Panc1 (cell line): ENCODE data around the gene PLBD2. TPM values are rescaled to one million over a fixed set of nuclear protein-coding genes. Genes with fewer than 3 reads are reported as not detected.

Experiments used
- ATAC-seq: fragments of 200-7000 bp; cut with Tn5 transposase; 2 replicates; pipeline ENCODE4 v1.9.1; 2020; ENCODE audit warnings: mild to moderate bottlenecking, moderate library complexity
- BruUV-seq: library from RNA; stranded (reverse); fragments of 400-500 nt; replicated peaks from 2 replicates; lab custom pipeline; 2021; lab: Mats Ljungman, UMichigan
- CTCF ChIA-PET: fragments of 300-600 bp; sonication (Branson Sonifier 250); formaldehyde crosslinking; loops from one replicate; lab custom pipeline; 2022; ENCODE audit warnings: antibody characterized with exemption; lab: Charles Lee
- POLR2A ChIA-PET: fragments of 300-600 bp; sonication (Branson Sonifier 250); formaldehyde crosslinking; loops from one replicate; lab custom pipeline; 2022; ENCODE audit warnings: antibody characterized with exemption; lab: Charles Lee
- DNase-seq: peaks from one replicate; pipeline ENCODE4 v3.0.0-alpha.2; 2010; ENCODE audit warnings: low read depth, low spot score
- H3K27ac ChIP-seq: 2 replicates; pipeline ENCODE4 v1.5.1; 2011; ENCODE audit warnings: mild to moderate bottlenecking, low read length, inconsistent platforms
- H3K27me3 ChIP-seq: fragments of 200-500 bp; sonication (Bioruptor generic); 2 replicates; pipeline ENCODE4 v1.6.0; 2014; ENCODE audit warnings: low read length, inconsistent platforms; ENCODE audit not compliant: control insufficient read depth, insufficient read depth
- H3K36me3 ChIP-seq: fragments of 200-500 bp; sonication (Bioruptor generic); 2 replicates; pipeline ENCODE4 v1.5.1; 2014; ENCODE audit warnings: inconsistent platforms, mild to moderate bottlenecking, low read length, moderate library complexity; ENCODE audit not compliant: control insufficient read depth, insufficient read depth
- H3K4me1 ChIP-seq: 2 replicates; pipeline ENCODE4 v1.5.1; 2011; ENCODE audit warnings: inconsistent platforms, mild to moderate bottlenecking, low read length, moderate library complexity; ENCODE audit not compliant: control insufficient read depth, insufficient read depth
- H3K4me3 ChIP-seq, 2 experiments: 2 replicates each; pipeline ENCODE4 v1.5.1; 2011 to 2012; ENCODE audit warnings: low read depth in 2 of 2, low read length in 2 of 2, mild to moderate bottlenecking in 2 of 2, inconsistent platforms in 1 of 2, moderate library complexity in 1 of 2
- H3K9me3 ChIP-seq: fragments of 200-500 bp; sonication (Bioruptor generic); 2 replicates; pipeline ENCODE4 v1.5.1; 2014; ENCODE audit warnings: low read depth, mild to moderate bottlenecking, inconsistent platforms, low read length, moderate library complexity; ENCODE audit not compliant: control insufficient read depth, insufficient read depth
- SIN3A ChIP-seq: IDR thresholded peaks from 2 replicates; pipeline ENCODE4 v1.6.1; 2012; ENCODE audit warnings: low read depth, mild to moderate bottlenecking, low read length, moderate library complexity, borderline replicate concordance; ENCODE audit not compliant: insufficient read depth
- TCF7L2 ChIP-seq: IDR thresholded peaks from 2 replicates; pipeline ENCODE4 v1.6.1; 2011; ENCODE audit warnings: mild to moderate bottlenecking, low read depth, low read length, inconsistent platforms
- in situ Hi-C: cut with HindIII; loops from 2 replicates; pipeline ENCODE4 v1.10.0; 2016; ENCODE audit warnings: low sequenced_read_pairs, low pct_unique_long_range_greater_than_20kb
- intact Hi-C: fragments of 100-400 bp; cut with micrococcal nuclease; formaldehyde crosslinking; loops from one replicate; pipeline ENCODE4 v1.10.0; 2022; ENCODE audit not compliant: unreplicated experiment
- total RNA-seq: library from RNA; stranded (reverse); gene quantifications from one replicate; pipeline ENCODE4 v1.2.1, GENCODE V29; 2021; ENCODE audit not compliant: unreplicated experiment
- TF ChIP-seq, protein P1 (sequence below), 2 experiments: IDR thresholded peaks; 2 replicates each; pipeline ENCODE4 v1.6.1; 2011 to 2012; ENCODE audit warnings: low read depth in 2 of 2, control low read depth in 1 of 2, low read length in 1 of 2, mild to moderate bottlenecking in 1 of 2, moderate library complexity in 1 of 2; ENCODE audit not compliant: insufficient read depth in 1 of 2
- TF ChIP-seq, protein P2 (sequence below): fragments of 450-650 bp; IDR thresholded peaks from 2 replicates; pipeline ENCODE4 v1.5.1; 2017; ENCODE audit warnings: mild to moderate bottlenecking

Gene PLBD2
- total RNA-seq, 1 experiment from 2014 or later: 69.7 TPM

DNA sequence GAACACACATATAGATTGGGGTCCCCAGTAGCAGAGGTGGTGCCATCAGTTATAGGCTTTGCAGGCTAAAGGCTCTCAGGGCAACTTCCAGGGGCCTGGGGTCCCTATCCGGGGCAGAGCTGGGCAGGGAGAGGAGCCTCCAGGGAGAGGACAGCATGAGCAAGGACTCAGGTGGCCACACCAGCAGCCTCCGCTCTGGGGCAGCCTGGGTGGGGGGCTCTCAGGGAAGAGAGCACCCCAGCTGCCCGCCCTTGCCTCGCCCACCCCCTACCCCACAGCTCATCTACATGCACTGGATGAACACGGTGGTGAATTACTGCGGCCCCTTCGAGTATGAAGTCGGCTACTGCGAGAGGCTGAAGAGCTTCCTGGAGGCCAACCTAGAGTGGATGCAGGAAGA, 14.0 kb downstream of the PLBD2 start:
- Histone ChIP-seq H3K36me3 (no peaks in the 10 kb centered on the region), H3K4me1 (no peaks in the 10 kb centered on the region), H3K27me3 (no peaks in the 10 kb centered on the region), H3K4me3 (no peak overlapping the region), H3K27ac (no peak overlapping the region), H3K9me3 (no peaks in the 10 kb centered on the region)
- DNase-seq (no peak), ATAC-seq (no peak)
- in situ Hi-C loops: no loop called here
- no TSS peak for BruUV-seq
- TF ChIP-seq, protein P1, sequence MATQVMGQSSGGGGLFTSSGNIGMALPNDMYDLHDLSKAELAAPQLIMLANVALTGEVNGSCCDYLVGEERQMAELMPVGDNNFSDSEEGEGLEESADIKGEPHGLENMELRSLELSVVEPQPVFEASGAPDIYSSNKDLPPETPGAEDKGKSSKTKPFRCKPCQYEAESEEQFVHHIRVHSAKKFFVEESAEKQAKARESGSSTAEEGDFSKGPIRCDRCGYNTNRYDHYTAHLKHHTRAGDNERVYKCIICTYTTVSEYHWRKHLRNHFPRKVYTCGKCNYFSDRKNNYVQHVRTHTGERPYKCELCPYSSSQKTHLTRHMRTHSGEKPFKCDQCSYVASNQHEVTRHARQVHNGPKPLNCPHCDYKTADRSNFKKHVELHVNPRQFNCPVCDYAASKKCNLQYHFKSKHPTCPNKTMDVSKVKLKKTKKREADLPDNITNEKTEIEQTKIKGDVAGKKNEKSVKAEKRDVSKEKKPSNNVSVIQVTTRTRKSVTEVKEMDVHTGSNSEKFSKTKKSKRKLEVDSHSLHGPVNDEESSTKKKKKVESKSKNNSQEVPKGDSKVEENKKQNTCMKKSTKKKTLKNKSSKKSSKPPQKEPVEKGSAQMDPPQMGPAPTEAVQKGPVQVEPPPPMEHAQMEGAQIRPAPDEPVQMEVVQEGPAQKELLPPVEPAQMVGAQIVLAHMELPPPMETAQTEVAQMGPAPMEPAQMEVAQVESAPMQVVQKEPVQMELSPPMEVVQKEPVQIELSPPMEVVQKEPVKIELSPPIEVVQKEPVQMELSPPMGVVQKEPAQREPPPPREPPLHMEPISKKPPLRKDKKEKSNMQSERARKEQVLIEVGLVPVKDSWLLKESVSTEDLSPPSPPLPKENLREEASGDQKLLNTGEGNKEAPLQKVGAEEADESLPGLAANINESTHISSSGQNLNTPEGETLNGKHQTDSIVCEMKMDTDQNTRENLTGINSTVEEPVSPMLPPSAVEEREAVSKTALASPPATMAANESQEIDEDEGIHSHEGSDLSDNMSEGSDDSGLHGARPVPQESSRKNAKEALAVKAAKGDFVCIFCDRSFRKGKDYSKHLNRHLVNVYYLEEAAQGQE (IDR thresholded peaks at IDR 0.05; ENCODE audit: insufficient read depth in 1 of 2, low read depth in 2 of 2, low read length in 1 of 2): no peak
- no peak for TF ChIP-seq SIN3A
- no peak for TF ChIP-seq TCF7L2
- POLR2A ChIA-PET: no interaction called here
- intact Hi-C loops: no loop called here
- CTCF ChIA-PET: no interaction called here

DNA sequence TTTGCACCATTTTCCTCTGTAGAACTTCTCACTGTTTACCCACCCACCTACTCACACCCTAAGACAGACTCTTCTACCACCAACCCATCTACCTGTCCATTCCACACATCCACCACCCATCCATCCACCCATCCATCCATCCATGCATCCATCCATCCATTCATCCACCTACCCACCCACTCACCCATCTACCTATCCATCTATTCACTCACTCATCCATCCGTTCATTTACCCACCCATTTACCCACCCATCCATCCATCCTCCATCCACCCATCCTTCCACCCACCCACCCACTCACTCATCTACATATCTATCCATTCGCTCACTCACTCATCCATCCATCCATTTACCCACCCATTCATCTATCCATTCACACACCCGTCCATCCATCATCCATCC, 15.1 kb downstream of the PLBD2 start:
- intact Hi-C loops (no loop called here), in situ Hi-C loops (no loop called here)
- BruUV-seq: no TSS peak
- Histone ChIP-seq H3K27ac (no peak overlapping the region), H3K4me1 (no peaks in the 10 kb centered on the region), H3K27me3 (no peaks in the 10 kb centered on the region), H3K9me3 (no peaks in the 10 kb centered on the region), H3K36me3 (no peaks in the 10 kb centered on the region), H3K4me3 (no peak overlapping the region)
- no peak for ATAC-seq
- no peak for DNase-seq
- TF ChIP-seq, protein P1 (IDR thresholded peaks at IDR 0.05; ENCODE audit: insufficient read depth in 1 of 2, low read depth in 2 of 2, low read length in 1 of 2): no peak
- TF ChIP-seq SIN3A (no peak), TCF7L2 (no peak)
- TF ChIP-seq, protein P2, sequence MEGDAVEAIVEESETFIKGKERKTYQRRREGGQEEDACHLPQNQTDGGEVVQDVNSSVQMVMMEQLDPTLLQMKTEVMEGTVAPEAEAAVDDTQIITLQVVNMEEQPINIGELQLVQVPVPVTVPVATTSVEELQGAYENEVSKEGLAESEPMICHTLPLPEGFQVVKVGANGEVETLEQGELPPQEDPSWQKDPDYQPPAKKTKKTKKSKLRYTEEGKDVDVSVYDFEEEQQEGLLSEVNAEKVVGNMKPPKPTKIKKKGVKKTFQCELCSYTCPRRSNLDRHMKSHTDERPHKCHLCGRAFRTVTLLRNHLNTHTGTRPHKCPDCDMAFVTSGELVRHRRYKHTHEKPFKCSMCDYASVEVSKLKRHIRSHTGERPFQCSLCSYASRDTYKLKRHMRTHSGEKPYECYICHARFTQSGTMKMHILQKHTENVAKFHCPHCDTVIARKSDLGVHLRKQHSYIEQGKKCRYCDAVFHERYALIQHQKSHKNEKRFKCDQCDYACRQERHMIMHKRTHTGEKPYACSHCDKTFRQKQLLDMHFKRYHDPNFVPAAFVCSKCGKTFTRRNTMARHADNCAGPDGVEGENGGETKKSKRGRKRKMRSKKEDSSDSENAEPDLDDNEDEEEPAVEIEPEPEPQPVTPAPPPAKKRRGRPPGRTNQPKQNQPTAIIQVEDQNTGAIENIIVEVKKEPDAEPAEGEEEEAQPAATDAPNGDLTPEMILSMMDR: no peak
- ChIA-PET CTCF (no interaction called here), POLR2A (no interaction called here)
